Lower lobe of right lung (tissue), 2 donors: ENCODE results near the gene LSAMP. TPM values are rescaled to one million over a fixed set of nuclear protein-coding genes. Genes with fewer than 3 reads are reported as not detected.

Source experiments
- ATAC-seq, 2 donors: fragments of 200-7000 bp; cut with Tn5 transposase; one replicate each; pipeline ENCODE4 v1.9.1; 2020 to 2022; ENCODE audit warnings: mild to moderate bottlenecking in 2 of 2, moderate library complexity in 2 of 2
- DNase-seq: peaks from one replicate; pipeline ENCODE4 v3.0.0-alpha.2; 2020
- H3K27ac ChIP-seq: fragments of 200-600 bp; one replicate; pipeline ENCODE4 v1.8.0; 2022
- H3K27me3 ChIP-seq: fragments of 200-600 bp; one replicate; pipeline ENCODE4 v1.8.0; 2022; ENCODE audit warnings: low read depth
- H3K36me3 ChIP-seq: fragments of 200-600 bp; one replicate; pipeline ENCODE4 v1.8.0; 2022; ENCODE audit warnings: mild to moderate bottlenecking
- H3K4me1 ChIP-seq: fragments of 200-600 bp; one replicate; pipeline ENCODE4 v1.8.0; 2022
- H3K4me3 ChIP-seq: fragments of 200-600 bp; one replicate; pipeline ENCODE4 v1.8.0; 2022; ENCODE audit warnings: mild to moderate bottlenecking
- H3K9me3 ChIP-seq: fragments of 200-600 bp; one replicate; pipeline ENCODE4 v1.8.0; 2022
- CTCF ChIP-seq: fragments of 200-600 bp; IDR thresholded peaks from one replicate; pipeline ENCODE4 v1.8.0; 2022; ENCODE audit warnings: antibody characterized with exemption, mild to moderate bottlenecking
- intact Hi-C: fragments of 100-400 bp; cut with DNase I; formaldehyde crosslinking; loops from one replicate; pipeline ENCODE4 v1.11.0; 2022
- total RNA-seq: library from RNA; stranded (reverse); fragmentation: NEBNext Ultra II Directional; extraction: Animal tissue kit (Norgen Biotek cat#: 25700); gene quantifications from one replicate; pipeline ENCODE4 v1.2.1, GENCODE V29; 2021
- donor health status: DM: no; HTN: yes; CAD: no; lungs with severe emphysema.

Gene LSAMP
- total RNA-seq, 1 donor from 2014 or later = 20.1 TPM

DNA sequence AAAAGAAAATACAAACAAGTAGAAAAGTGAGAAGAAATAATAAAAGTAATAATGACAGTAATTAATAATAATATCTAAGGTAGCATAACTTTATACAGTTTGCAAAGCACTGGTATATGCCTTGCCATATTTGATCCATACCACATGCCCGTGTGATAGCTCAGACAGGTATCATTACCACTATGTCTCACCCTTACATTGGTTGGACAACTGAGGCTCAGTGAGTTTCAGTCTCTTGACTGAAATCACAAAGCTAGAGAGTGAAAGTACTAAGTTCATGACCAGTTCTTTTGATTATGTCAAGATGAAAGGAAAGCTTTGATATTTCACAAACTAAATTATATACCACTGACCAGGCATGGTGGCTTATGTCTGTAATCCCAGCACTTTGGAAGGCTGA, 413.1 kb downstream of the LSAMP start:
- Histone ChIP-seq H3K4me3 (no peak overlapping the region), H3K27ac (no peak overlapping the region), H3K9me3 (no peaks in the 10 kb centered on the region), H3K27me3 (no peaks in the 10 kb centered on the region), H3K4me1 (no peaks in the 10 kb centered on the region), H3K36me3 (no peaks in the 10 kb centered on the region)
- DNase-seq (no peak), ATAC-seq (no peak)
- no peak for TF ChIP-seq CTCF
- intact Hi-C loops = no loop called here

DNA sequence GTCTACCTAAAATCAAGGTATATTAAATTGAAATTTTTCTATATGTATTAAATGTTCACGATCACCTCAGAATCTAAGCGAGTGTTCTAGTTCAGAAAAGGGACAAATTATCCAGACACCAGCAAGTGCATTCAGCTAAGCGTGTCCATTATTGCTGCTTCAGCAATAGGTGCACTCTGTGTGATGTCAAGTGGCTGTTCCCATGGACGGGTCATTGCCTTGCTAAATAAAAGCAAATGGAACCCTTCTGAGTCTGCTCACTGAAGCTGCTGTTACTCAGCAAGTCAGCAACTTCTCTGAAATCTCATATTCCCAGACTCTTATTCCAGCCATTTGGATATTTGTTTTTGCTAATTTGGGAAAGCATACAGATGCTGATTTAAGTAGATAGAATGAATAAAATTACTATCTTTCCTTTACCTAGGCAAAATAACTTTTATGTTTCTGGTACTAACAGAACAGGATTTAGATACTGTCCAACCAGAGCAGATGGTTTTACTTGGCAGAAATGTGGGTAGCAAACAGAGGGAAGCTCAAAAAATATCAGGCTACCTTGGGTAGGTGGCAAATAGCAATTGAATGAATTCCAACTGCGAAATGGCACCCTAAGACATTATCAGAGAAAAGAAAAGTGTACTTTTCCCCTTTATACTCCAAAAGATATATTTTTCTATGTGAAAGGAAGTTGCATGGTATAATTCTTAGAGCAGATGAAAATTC, 415.0 kb downstream of the LSAMP start:
- H3K4me3 ChIP-seq = no peak overlapping the region
- TF ChIP-seq CTCF = no peak
- H3K27ac ChIP-seq = no peak overlapping the region
- DNase-seq (no peak), ATAC-seq (no peak)
- no peaks in the 10 kb centered on the region for H3K4me1 ChIP-seq
- intact Hi-C loops = no loop called here
- H3K9me3 ChIP-seq = no peaks in the 10 kb centered on the region
- no peaks in the 10 kb centered on the region for H3K27me3 ChIP-seq
- no peaks in the 10 kb centered on the region for H3K36me3 ChIP-seq

DNA sequence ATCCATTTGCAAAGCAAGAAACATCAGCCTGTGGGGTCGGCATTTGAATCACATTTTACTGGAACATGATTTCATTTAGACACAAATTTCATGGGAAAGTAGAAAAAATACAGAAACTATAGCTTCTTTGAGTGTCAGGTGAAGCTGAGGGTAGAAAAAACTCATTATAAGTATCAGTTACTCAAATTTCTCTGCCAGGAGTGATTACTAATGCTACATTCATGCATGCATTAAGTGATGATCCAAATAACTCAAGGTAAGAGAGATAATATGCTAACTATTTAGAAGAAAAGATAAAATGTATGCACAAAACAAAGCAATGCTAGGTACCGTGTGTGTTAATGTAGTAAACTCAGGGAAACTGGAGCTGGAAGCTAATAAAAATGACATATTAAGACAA, 416.0 kb downstream of the LSAMP start:
- TF ChIP-seq CTCF = no peak
- Histone ChIP-seq H3K4me1 (no peaks in the 10 kb centered on the region), H3K27me3 (no peaks in the 10 kb centered on the region), H3K36me3 (no peaks in the 10 kb centered on the region), H3K9me3 (no peaks in the 10 kb centered on the region), H3K27ac (no peak overlapping the region), H3K4me3 (no peak overlapping the region)
- no peak for ATAC-seq
- DNase-seq = no peak
- intact Hi-C loops = no loop called here

DNA sequence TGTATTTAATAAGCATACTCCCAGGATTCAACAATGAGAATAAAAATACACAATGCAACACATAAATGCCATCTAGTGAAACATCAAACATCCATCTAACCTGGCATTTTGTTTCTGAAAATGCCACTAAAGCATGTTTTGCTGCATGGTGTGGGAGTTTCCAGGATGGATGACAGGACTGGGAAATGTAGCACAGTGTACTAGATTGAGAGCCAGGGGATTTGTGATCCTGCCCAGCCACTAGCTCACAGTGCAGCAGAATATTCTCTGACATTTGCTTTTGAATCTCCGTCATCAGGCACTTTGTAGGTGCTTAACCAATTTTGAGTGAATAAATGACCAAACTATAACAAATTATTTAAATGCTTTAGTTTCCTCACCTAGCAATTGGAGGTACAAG, 417.1 kb downstream of the LSAMP start:
- no peak for ATAC-seq
- TF ChIP-seq CTCF = no peak
- H3K27me3 ChIP-seq = no peaks in the 10 kb centered on the region
- H3K4me3 ChIP-seq = no peak overlapping the region
- no peak for DNase-seq
- intact Hi-C loops = no loop called here
- H3K4me1 ChIP-seq = no peaks in the 10 kb centered on the region
- no peak overlapping the region for H3K27ac ChIP-seq
- no peaks in the 10 kb centered on the region for H3K9me3 ChIP-seq
- H3K36me3 ChIP-seq = no peaks in the 10 kb centered on the region

DNA sequence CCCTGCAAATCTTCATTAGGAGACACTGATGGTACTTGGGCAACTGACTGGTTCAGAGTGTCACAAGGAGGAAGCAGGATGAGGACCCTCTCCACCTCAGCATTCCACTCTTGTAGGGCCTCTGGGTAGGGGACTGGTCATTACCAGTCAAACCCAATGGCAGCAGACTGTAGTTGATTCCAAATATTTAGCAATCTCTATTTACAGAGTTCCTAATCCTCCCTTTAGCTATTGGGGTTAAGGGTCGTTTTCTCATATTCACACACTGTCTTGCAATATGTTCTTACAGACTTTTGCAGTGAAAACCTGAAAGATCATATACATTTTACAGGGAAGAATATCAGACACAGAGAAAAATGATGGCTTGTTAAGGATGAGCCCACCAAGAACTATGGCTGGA, 424.3 kb downstream of the LSAMP start:
- Histone ChIP-seq H3K36me3 (no peaks in the 10 kb centered on the region), H3K4me3 (no peak overlapping the region), H3K9me3 (no peaks in the 10 kb centered on the region), H3K27me3 (no peaks in the 10 kb centered on the region), H3K27ac (no peak overlapping the region), H3K4me1 (no peaks in the 10 kb centered on the region)
- DNase-seq (no peak), ATAC-seq (peak in 1 of 2 donors; percentile 14)
- intact Hi-C loops = no loop called here
- no peak for TF ChIP-seq CTCF
